AG04449 (cell line): ENCODE results near the gene ARHGEF7.

Source experiments
- CTCF ChIA-PET: fragments of 350-600 bp; formaldehyde crosslinking; extraction: SDS; loops from one replicate; lab custom pipeline; 2021; ENCODE audit warnings: antibody characterized with exemption; lab: Yijun Ruan, JAX
- POLR2A ChIA-PET: fragments of 400-600, 350-600 bp; formaldehyde crosslinking; extraction: SDS; loops from one replicate; lab custom pipeline; 2020; ENCODE audit warnings: antibody characterized with exemption, inconsistent platforms; lab: Yijun Ruan, JAX
- DNase-seq: peaks from one replicate; pipeline ENCODE4 v3.0.0-alpha.2; 2010; ENCODE audit warnings: low read depth, low spot score
- H3K4me3 ChIP-seq: 2 replicates; pipeline ENCODE4 v1.5.1; 2011; ENCODE audit warnings: low read depth, mild to moderate bottlenecking, control low read depth, low read length
- CTCF ChIP-seq: IDR thresholded peaks from one replicate; pipeline ENCODE4 v1.5.1; 2011; ENCODE audit warnings: mild to moderate bottlenecking, moderate library complexity, low read length, control low read depth, inconsistent platforms; ENCODE audit not compliant: insufficient read depth; ENCODE audit errors: missing control alignments

The ARHGEF7 gene

GRCh38 chr13:111275995-111276618 is 161.0 kb downstream of the ARHGEF7 start:
- no peak for TF ChIP-seq CTCF
- ChIA-PET CTCF (interaction anchor here (1.0 to 1.8 kb wide), 2 partner anchors 10 to 11 kb away, joined by 3 to 4 read pairs; no protein-coding TSS in a partner anchor), POLR2A (no interaction called here)
- DNase-seq, result no peak
- no peak overlapping the region for H3K4me3 ChIP-seq

- no peak overlapping the region for H3K4me3 ChIP-seq
- no peak for TF ChIP-seq CTCF
- ChIA-PET CTCF (interaction anchor here (1.2 kb wide), 1 partner anchor 8 kb away, joined by 3 read pairs; no protein-coding TSS in a partner anchor), POLR2A (no interaction called here)
- DNase-seq, result no peak
These were observed 163.1 kb downstream of the ARHGEF7 start for GRCh38 chr13:111278258-111278657.

GRCh38 chr13:111278743-111279652 is 163.9 kb downstream of the ARHGEF7 start:
- no peak overlapping the region for H3K4me3 ChIP-seq
- ChIA-PET CTCF (interaction anchor here (1.2 kb wide), 1 partner anchor 9 kb away, joined by 3 read pairs; no protein-coding TSS in a partner anchor), POLR2A (no interaction called here)
- no peak for TF ChIP-seq CTCF
- no peak for DNase-seq

DNA sequence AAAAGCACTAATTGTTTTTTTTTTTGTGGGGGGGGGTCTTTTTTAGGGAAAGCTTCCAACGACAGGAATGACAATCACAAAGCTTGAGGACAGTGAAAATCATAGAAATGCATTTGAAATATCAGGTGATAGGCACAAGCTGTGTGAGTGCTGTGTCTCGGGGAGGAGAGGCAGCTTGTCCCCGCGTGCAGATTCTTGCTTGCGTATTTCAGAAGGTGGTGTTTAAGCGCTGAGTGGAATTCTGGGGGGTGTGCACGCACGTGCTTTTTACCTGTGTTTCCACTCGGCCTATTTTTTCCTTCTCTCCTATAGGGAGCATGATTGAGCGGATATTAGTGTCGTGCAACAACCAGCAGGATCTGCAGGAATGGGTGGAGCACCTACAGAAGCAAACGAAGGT is 165.1 kb downstream of the ARHGEF7 start:
- ChIA-PET POLR2A (no interaction called here), CTCF (no interaction called here)
- no peak overlapping the region for H3K4me3 ChIP-seq

DNA sequence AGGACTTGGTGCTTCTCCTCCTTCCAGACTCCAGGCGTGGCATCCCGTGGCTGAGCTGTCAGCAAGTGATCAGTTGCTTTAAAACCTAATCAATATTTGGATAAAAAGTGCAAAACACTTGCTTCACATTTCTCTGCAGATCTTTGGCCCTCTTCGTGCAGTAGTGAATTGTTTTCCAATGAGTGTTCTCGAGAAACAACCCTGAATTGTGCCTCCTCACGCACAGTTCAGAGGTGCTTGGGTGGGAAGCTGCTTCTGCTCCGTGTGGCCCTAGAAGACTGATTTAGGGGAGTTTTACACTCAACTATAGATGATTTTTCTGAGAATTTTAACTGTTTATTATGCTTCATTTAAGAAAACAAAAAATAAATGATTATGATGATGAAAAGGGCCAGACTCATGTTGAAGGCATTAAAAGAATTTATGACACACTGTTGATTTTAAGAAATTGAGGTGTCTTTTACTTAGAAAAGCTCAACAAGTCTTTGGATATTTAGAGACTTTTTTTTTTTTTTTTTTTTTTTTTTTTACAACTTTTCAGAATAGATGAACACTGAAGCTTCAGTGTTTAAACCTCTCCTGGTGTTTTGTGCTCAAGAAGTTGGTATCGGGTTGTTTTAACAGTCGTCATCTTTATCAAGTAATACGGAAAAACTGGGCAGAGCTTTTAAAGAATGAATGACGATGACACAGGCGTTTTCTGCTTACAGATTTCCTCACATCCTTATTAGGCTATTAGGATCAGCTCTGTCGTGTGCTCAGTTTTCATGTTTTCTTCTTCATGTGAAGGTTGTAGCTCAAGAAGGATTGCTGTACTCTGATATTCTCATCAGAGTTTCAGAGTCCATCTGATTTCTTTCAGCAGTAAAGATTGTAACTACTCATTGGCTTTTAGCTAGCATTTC is 165.8 kb downstream of the ARHGEF7 start:
- ChIA-PET CTCF (interaction anchor here (1.1 to 1.2 kb wide), 3 partner anchors 10 to 213 kb away, joined by 3 to 7 read pairs (median 3); no protein-coding TSS in a partner anchor), POLR2A (interaction anchor here (1.0 to 1.5 kb wide), 2 partner anchors 29 to 82 kb away, joined by 5 read pairs; no protein-coding TSS in a partner anchor)
- DNase-seq, result no peak
- no peak for TF ChIP-seq CTCF
- no peak overlapping the region for H3K4me3 ChIP-seq

More for the DNA sequence above, 165.1 kb downstream of the ARHGEF7 start:
- TF ChIP-seq CTCF, result no peak
- DNase-seq, result no peak
